Sigmoid colon (tissue), 4 donors: ENCODE measurements around the gene NT5C3B.

Experiments
- POLR2A ChIP-seq, 2 donors: fragments of 450-650 bp; IDR thresholded peaks; one replicate each; pipeline ENCODE4 v1.6.1; 2016; ENCODE audit warnings: antibody characterized with exemption in 2 of 2, mild to moderate bottlenecking in 2 of 2, moderate library complexity in 2 of 2
- POLR2AphosphoS5 ChIP-seq, 4 donors: sonication (generic); formaldehyde crosslinking; IDR thresholded peaks; one replicate each; pipeline ENCODE4 v1.6.1; 2017; ENCODE audit warnings: antibody characterized with exemption in 4 of 4
- TF ChIP-seq, protein P1 (sequence below), 4 experiments: fragments of 450-650 bp in 3 of 4; fragments of 200-600 bp in 1 of 4; IDR thresholded peaks; one replicate each; pipeline ENCODE4 v1.5.1; 2016 to 2019; ENCODE audit warnings: antibody characterized with exemption in 4 of 4, mild to moderate bottlenecking in 3 of 4, moderate library complexity in 2 of 4

- TF ChIP-seq POLR2AphosphoS5 (IDR thresholded peaks at IDR 0.05) (no peak), POLR2A (IDR thresholded peaks at IDR 0.05) (no peak)
- TF ChIP-seq, protein P1, sequence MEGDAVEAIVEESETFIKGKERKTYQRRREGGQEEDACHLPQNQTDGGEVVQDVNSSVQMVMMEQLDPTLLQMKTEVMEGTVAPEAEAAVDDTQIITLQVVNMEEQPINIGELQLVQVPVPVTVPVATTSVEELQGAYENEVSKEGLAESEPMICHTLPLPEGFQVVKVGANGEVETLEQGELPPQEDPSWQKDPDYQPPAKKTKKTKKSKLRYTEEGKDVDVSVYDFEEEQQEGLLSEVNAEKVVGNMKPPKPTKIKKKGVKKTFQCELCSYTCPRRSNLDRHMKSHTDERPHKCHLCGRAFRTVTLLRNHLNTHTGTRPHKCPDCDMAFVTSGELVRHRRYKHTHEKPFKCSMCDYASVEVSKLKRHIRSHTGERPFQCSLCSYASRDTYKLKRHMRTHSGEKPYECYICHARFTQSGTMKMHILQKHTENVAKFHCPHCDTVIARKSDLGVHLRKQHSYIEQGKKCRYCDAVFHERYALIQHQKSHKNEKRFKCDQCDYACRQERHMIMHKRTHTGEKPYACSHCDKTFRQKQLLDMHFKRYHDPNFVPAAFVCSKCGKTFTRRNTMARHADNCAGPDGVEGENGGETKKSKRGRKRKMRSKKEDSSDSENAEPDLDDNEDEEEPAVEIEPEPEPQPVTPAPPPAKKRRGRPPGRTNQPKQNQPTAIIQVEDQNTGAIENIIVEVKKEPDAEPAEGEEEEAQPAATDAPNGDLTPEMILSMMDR (IDR thresholded peaks at IDR 0.05) = no peak
These were observed 46.7 kb upstream of the NT5C3B start for GRCh38 chr17:41882756-41883155.
